HepG2 (cell line): Measurements from ENCODE around the gene CCDC124. TPM values are rescaled to one million over a fixed set of nuclear protein-coding genes. Genes with fewer than 3 reads are reported as not detected.

ENCODE experiments used
- ATAC-seq: fragments of 200-7000 bp; cut with Tn5 transposase; 3 replicates; pipeline ENCODE4 v1.9.1; 2020; ENCODE audit warnings: mild to moderate bottlenecking, moderate library complexity
- BruUV-seq: library from RNA; stranded (reverse); fragments of 400-500 nt; replicated peaks from 2 replicates; lab custom pipeline; 2021; lab: Mats Ljungman, UMichigan
- CTCF ChIA-PET: fragments of 300-600 bp; formaldehyde crosslinking; extraction: SDS; loops from one replicate; lab custom pipeline; 2021; ENCODE audit warnings: low total read pairs, inconsistent platforms, low intra/inter-chr PET ratio; lab: Yijun Ruan, JAX
- POLR2A ChIA-PET: fragments of 350-600 bp; sonication (Branson Sonifier 250); formaldehyde crosslinking; loops from one replicate; lab custom pipeline; 2020; ENCODE audit warnings: antibody characterized with exemption, inconsistent platforms; lab: Yijun Ruan, JAX
- DNase-seq: peaks from one replicate; pipeline ENCODE4 v3.0.0-alpha.2; 2015; ENCODE audit warnings: low spot score
- FAIRE-seq: peaks from 3 replicates; lab custom pipeline; 2011; peaks lifted over from hg19 to GRCh38; lab: Jason Lieb, UNC
- H2AFZ ChIP-seq: one replicate; pipeline ENCODE4 v1.6.1; 2011; ENCODE audit warnings: low read length, inconsistent platforms
- H3K27ac ChIP-seq: fragments of 300-600 bp; 3 replicates; pipeline ENCODE4 v1.8.0; 2011; ENCODE audit warnings: mixed run types, mild to moderate bottlenecking, mixed read lengths, low read length, inconsistent platforms; ENCODE audit not compliant: insufficient read depth; ENCODE audit errors: extremely low read length
- H3K27me3 ChIP-seq, 2 experiments: fragments of 200-600 bp in 1 of 2; 2 replicates in 1 of 2; 3 replicates in 1 of 2; pipeline versions ENCODE4 v1.6.0 to v1.8.0; 2011; ENCODE audit warnings: low read length in 2 of 2, mild to moderate bottlenecking in 2 of 2, moderate library complexity in 2 of 2, inconsistent platforms in 1 of 2; ENCODE audit not compliant: insufficient read depth in 2 of 2, control insufficient read depth in 1 of 2
- H3K36me3 ChIP-seq, 2 experiments: fragments of 200-600 bp in 1 of 2; replicated peaks in 1 of 2; 2 replicates in 1 of 2; 3 replicates in 1 of 2; pipeline versions ENCODE4 v1.5.1 to v1.8.0; 2011; ENCODE audit warnings: low read length in 2 of 2, inconsistent platforms in 1 of 2; ENCODE audit not compliant: insufficient read depth in 2 of 2, control insufficient read depth in 1 of 2
- H3K4me1 ChIP-seq: 2 replicates; pipeline ENCODE4 v1.5.1; 2012; ENCODE audit warnings: low read length, inconsistent platforms; ENCODE audit not compliant: insufficient read depth
- H3K4me2 ChIP-seq: 2 replicates; pipeline ENCODE4 v1.6.0; 2011; ENCODE audit warnings: low read depth, low read length, inconsistent platforms
- H3K4me3 ChIP-seq, 3 experiments: fragments of 200-600 bp in 1 of 3; sonication (generic), shearing (Covaris generic) in 1 of 3; replicated peaks in 1 of 3; 2 replicates each; pipeline ENCODE4 v1.5.1; 2011 to 2016; ENCODE audit warnings: low read length in 3 of 3, inconsistent platforms in 2 of 3, low read depth in 2 of 3, mild to moderate bottlenecking in 2 of 3, control low read depth in 1 of 3, mixed read lengths in 1 of 3; ENCODE audit not compliant: insufficient read depth in 1 of 3
- H3K79me2 ChIP-seq: one replicate; pipeline ENCODE4 v1.6.1; 2011; ENCODE audit warnings: low read length, inconsistent platforms; ENCODE audit not compliant: insufficient read depth
- H3K9ac ChIP-seq: 2 replicates; pipeline ENCODE4 v1.6.0; 2011; ENCODE audit warnings: mild to moderate bottlenecking, low read depth, low read length, inconsistent platforms; ENCODE audit not compliant: insufficient read depth
- H3K9me3 ChIP-seq: 2 replicates; pipeline ENCODE4 v1.5.1; 2012; ENCODE audit warnings: mild to moderate bottlenecking, low read length
- H4K20me1 ChIP-seq: 2 replicates; pipeline ENCODE4 v1.6.0; 2011; ENCODE audit warnings: inconsistent platforms, mild to moderate bottlenecking, low read length, moderate library complexity; ENCODE audit not compliant: insufficient read depth
- CENPT ChIP-seq: sonication (generic); formaldehyde crosslinking; IDR thresholded peaks from 2 replicates; pipeline ENCODE4 v1.8.0; 2022; ENCODE audit warnings: low read depth, mild to moderate bottlenecking, moderate library complexity, missing genetic modification reagents
- ETV5 ChIP-seq: IDR thresholded peaks from 2 replicates; pipeline ENCODE4 v1.6.1; 2018; ENCODE audit warnings: missing biosample characterization, missing genetic modification reagents, inconsistent platforms, borderline replicate concordance
- EZH2 ChIP-seq: conservative IDR thresholded peaks from 2 replicates; pipeline ENCODE4 v1.6.1; 2012; ENCODE audit warnings: mild to moderate bottlenecking, low read depth, low read length, moderate library complexity
- HIVEP1 ChIP-seq: sonication (generic); formaldehyde crosslinking; IDR thresholded peaks from 2 replicates; pipeline ENCODE4 v1.4.0; 2020; ENCODE audit warnings: mild to moderate bottlenecking, missing genetic modification reagents
- HMGXB3 ChIP-seq: sonication (generic); formaldehyde crosslinking; IDR thresholded peaks from 2 replicates; pipeline ENCODE4 v1.4.0; 2020; ENCODE audit warnings: missing genetic modification reagents, borderline replicate concordance
- HOXA7 ChIP-seq: sonication (generic); formaldehyde crosslinking; IDR thresholded peaks from 2 replicates; pipeline ENCODE4 v1.8.1; 2022; ENCODE audit warnings: mild to moderate bottlenecking, missing genetic modification reagents, moderate library complexity
- MBNL3 ChIP-seq: fragments of 250-450 bp; sonication (Bioruptor Pico); conservative IDR thresholded peaks from 2 replicates; pipeline ENCODE4 v1.8.0; 2022; ENCODE audit warnings: mild to moderate bottlenecking, inconsistent platforms
- POLR2A ChIP-seq, 2 experiments: IDR thresholded peaks; 2 replicates each; pipeline ENCODE4 v1.6.1; 2011; ENCODE audit warnings: low read depth in 2 of 2, low read length in 2 of 2, mild to moderate bottlenecking in 1 of 2, moderate library complexity in 1 of 2; ENCODE audit not compliant: insufficient read depth in 1 of 2
- RBAK ChIP-seq: sonication (generic); formaldehyde crosslinking; IDR thresholded peaks from 2 replicates; pipeline ENCODE4 v1.5.1; 2020; ENCODE audit warnings: mild to moderate bottlenecking, missing genetic modification reagents
- SRF ChIP-seq: IDR thresholded peaks from 2 replicates; pipeline ENCODE4 v1.6.1; 2011; ENCODE audit warnings: mild to moderate bottlenecking, low read depth, low read length, moderate library complexity
- SRSF1 ChIP-seq: fragments of 200-400 bp; formaldehyde crosslinking; optimal IDR thresholded peaks from 2 replicates; pipeline ENCODE3; 2017; ENCODE audit warnings: mild to moderate bottlenecking, low read depth, low read length, moderate library complexity
- TAF1 ChIP-seq: sonication (generic); formaldehyde crosslinking; IDR thresholded peaks from 2 replicates; pipeline ENCODE4 v1.4.0; 2020; ENCODE audit warnings: missing genetic modification reagents
- ZMYM3 ChIP-seq: sonication (generic); formaldehyde crosslinking; IDR thresholded peaks from 2 replicates; pipeline ENCODE4 v1.5.1; 2020; ENCODE audit warnings: mild to moderate bottlenecking, missing genetic modification reagents
- ZNF672 ChIP-seq: sonication (generic); formaldehyde crosslinking; IDR thresholded peaks from 2 replicates; pipeline ENCODE4 v1.8.1; 2022; ENCODE audit warnings: missing genetic modification reagents
- WGBS: methylation state at CpG from one replicate; pipeline ENCODE4 v1.1.6; 2017; ENCODE audit warnings: low lambda C conversion rate; 5-methylcytosine and 5-hydroxymethylcytosine counted together
- in situ Hi-C: cut with HindIII; loops from 2 replicates; pipeline ENCODE4 v1.10.0; 2017; ENCODE audit warnings: low pct_unique_long_range_greater_than_20kb; ENCODE audit not compliant: extremely low pct_ligation_motif_present
- intact Hi-C: fragments of 100-400 bp; cut with micrococcal nuclease; formaldehyde crosslinking; loops from one replicate; pipeline ENCODE4 v1.10.0; 2022; ENCODE audit not compliant: unreplicated experiment
- polyA plus RNA-seq, 8 experiments: library from polyadenylated mRNA; depleted of rRNA in 3 of 8; stranded (reverse) in 7 of 8; unstranded in 1 of 8; fragments of >200 nt; fragmentation: Illumina TruSeq in 4 of 8; extraction: Trizol in 4 of 8; gene quantifications; 2 replicates each; pipeline versions ENCODE4 v1.2.1 to v1.2.3, GENCODE V29; 2011 to 2016; ENCODE audit warnings: low read depth in 4 of 8, missing spikeins in 1 of 8, mixed read lengths in 1 of 8; ENCODE audit not compliant: insufficient read depth in 1 of 8
- total RNA-seq, 5 experiments: library from RNA; depleted of rRNA; stranded (reverse); fragments of >200 nt; fragmentation: Illumina TruSeq; extraction: Trizol; gene quantifications; 2 replicates each; pipeline ENCODE4 v1.2.3, GENCODE V29; 2016; ENCODE audit warnings: low read depth in 1 of 5

The CCDC124 gene
- total and polyA plus RNA-seq, 2 of the 13 experiments (the other 11 are each of a cell fraction or from before 2014, with no cell fraction given), result 14.9 to 20.3 TPM

- peaks cover 6% of the 10 kb centered on the region for H3K79me2 ChIP-seq
- in situ Hi-C loops, result loop anchor here (5.0 to 25.0 kb wide), 2 partner anchors 66 to 129 kb away; no protein-coding TSS in a partner anchor
- H3K27ac ChIP-seq, result peak overlapping the region; percentile 80
- TF ChIP-seq CENPT (CRISPR knock-in tag), result no peak
- no peak for TF ChIP-seq HOXA7 (CRISPR knock-in tag)
- no peak for TF ChIP-seq ZMYM3
- TF ChIP-seq SRF, result peak; percentile 30; the same call in 1 of the 2 replicates
- 0 out of 4 replicates have a peak, but pooled peaks of 1 of the 2 experiments have one; percentile 1 for TF ChIP-seq POLR2A (IDR thresholded peaks at IDR 0.05; ENCODE audit: insufficient read depth in 1 of 2, low read depth in 2 of 2, low read length in 2 of 2)
- no peak for TF ChIP-seq SRSF1
- TF ChIP-seq RBAK (CRISPR knock-in tag), result no peak
- no peak for TF ChIP-seq EZH2
- TF ChIP-seq HMGXB3 (CRISPR knock-in tag), result no peak
- no peak for TF ChIP-seq MBNL3 (CRISPR knock-in tag)
- no peak for TF ChIP-seq ETV5 (CRISPR knock-in tag)
- TF ChIP-seq HIVEP1 (CRISPR knock-in tag), result peak; percentile 10; the same call in 1 of the 2 replicates
- no peak for TF ChIP-seq ZNF672 (CRISPR knock-in tag)
- no peak for TF ChIP-seq TAF1
- H2AFZ ChIP-seq, result no peak overlapping the region
- peak; percentile 42 for FAIRE-seq
- H3K4me3 ChIP-seq, result peak overlapping the region; percentile 91 to 97 (median 94)
- peaks cover 0 to 4% of the 10 kb centered on the region in 2 experiments; a peak in 1 of 5 replicates for H3K27me3 ChIP-seq
- peaks cover 2 to 3% of the 10 kb centered on the region in 2 experiments; a peak in 2 of 5 replicates for H3K36me3 ChIP-seq
- ATAC-seq, result peak; percentile 12
- intact Hi-C loops, result loop anchor here (5.0 kb wide), 1 partner anchor 76 kb away; the partner anchor contains the start of gene RPL18A
- peak overlapping the region; percentile 86 for H3K9ac ChIP-seq
- no TSS peak for BruUV-seq
- no peaks in the 10 kb centered on the region for H4K20me1 ChIP-seq
- H3K9me3 ChIP-seq, result no peaks in the 10 kb centered on the region
- POLR2A ChIA-PET, result interaction anchor here (1.2 to 2.9 kb wide), 7 partner anchors 15 to 214 kb away, joined by 3 to 43 read pairs (median 4); partner anchors contain the start of genes MAP1S and RPL18A
- H3K4me2 ChIP-seq, result peak overlapping the region; percentile 89
- WGBS, result 13% methylated on average over 19 of the region's 19 CpGs
- peaks cover 33% of the 10 kb centered on the region for H3K4me1 ChIP-seq
- CTCF ChIA-PET, result interaction anchor here (1.2 to 1.9 kb wide), 4 partner anchors 59 to 74 kb away, joined by 3 to 32 read pairs (median 5); partner anchors contain the start of genes RPL18A and SLC5A5
- peak; percentile 33 for DNase-seq
Observed at GRCh38 chr19:17933414-17934129, 757 bp downstream of the CCDC124 start.
